ENCODE results near the gene MOCS1.

Gene MOCS1

DNA sequence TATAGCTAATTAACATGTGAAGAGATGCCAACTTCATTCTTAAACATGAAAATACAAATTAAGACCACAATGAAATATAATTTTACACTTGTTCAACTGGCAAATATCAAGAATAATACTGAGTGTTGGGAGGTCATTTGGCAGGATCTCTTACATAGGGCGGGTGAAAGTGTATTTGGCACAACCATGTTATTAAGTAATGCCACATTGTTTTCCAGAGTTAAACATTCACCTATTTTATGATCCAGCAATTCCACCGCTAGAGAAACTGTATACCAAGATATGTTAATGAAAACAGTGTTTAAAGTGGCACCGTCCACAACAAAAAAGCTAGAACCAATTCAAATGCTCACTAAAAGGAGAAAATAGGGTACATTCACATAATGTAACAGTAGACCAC, 14.1 kb downstream of the MOCS1 start:
- no peaks in the 10 kb centered on the region for H3K36me3 ChIP-seq (ENCODE audit: control insufficient read depth in 4 of 4, insufficient read depth in 4 of 4, low read length in 3 of 4)
- ChIA-PET CTCF (no interaction called here), POLR2A (no interaction called here)
- H3K27ac ChIP-seq (ENCODE audit: insufficient read depth in 1 of 2, low read depth in 1 of 2, low read length in 2 of 2, poor library complexity in 1 of 2, severe bottlenecking in 2 of 2): no peak overlapping the region
- H3K4me1 ChIP-seq (ENCODE audit: control extremely low read depth in 1 of 4, control insufficient read depth in 4 of 4, insufficient read depth in 4 of 4, low read length in 3 of 4): peaks cover 0 to 4% (median 0%) of the 10 kb centered on the region in 4 experiments
- H3K27me3 ChIP-seq (replicated peaks in 2 of 5; ENCODE audit: control insufficient read depth in 4 of 5, insufficient read depth in 5 of 5, low read length in 4 of 5): no peaks in the 10 kb centered on the region
- WGBS (ENCODE audit: insufficient coverage): no CpG with 5 or more reads among the region's 3 CpGs
- no peak for DNase-seq
- H3K9me3 ChIP-seq (ENCODE audit: control extremely low read depth in 1 of 5, control insufficient read depth in 4 of 5, insufficient read depth in 2 of 5, low read depth in 1 of 5, low read length in 4 of 5): no peaks in the 10 kb centered on the region
- no peak overlapping the region for H3K4me3 ChIP-seq (ENCODE audit: control insufficient read depth in 1 of 7, extremely low read depth in 1 of 7, insufficient read depth in 4 of 7, low read depth in 2 of 7, low read length in 6 of 7)

DNA sequence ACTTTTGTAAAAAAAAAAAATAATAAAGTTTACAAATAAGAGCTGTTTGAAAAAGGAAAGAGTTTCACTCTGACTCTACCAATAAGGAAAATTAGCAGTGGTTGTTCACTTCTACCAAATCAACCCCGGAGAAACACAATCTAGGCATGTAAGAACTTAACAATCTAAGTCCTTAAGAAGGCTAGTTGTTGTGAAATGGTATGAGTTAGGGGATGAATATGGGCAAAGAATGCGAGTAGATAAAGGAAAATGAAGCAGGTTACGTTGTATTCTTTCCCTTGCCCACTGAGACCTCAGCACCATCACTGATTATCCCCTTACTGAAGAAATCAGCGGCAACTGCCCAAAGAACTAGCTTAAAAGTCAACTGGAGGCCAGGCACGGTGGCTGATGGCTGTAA, 15.4 kb downstream of the MOCS1 start:
- no peak for DNase-seq
- peaks cover 0 to 4% (median 0%) of the 10 kb centered on the region in 4 experiments for H3K4me1 ChIP-seq (ENCODE audit: control extremely low read depth in 1 of 4, control insufficient read depth in 4 of 4, insufficient read depth in 4 of 4, low read length in 3 of 4)
- no peaks in the 10 kb centered on the region for H3K9me3 ChIP-seq (ENCODE audit: control extremely low read depth in 1 of 5, control insufficient read depth in 4 of 5, insufficient read depth in 2 of 5, low read depth in 1 of 5, low read length in 4 of 5)
- WGBS (ENCODE audit: insufficient coverage): 96% methylated on average over 3 of the region's 5 CpGs
- no peak overlapping the region for H3K4me3 ChIP-seq (ENCODE audit: control insufficient read depth in 1 of 7, extremely low read depth in 1 of 7, insufficient read depth in 4 of 7, low read depth in 2 of 7, low read length in 6 of 7)
- no peaks in the 10 kb centered on the region for H3K27me3 ChIP-seq (replicated peaks in 2 of 5; ENCODE audit: control insufficient read depth in 4 of 5, insufficient read depth in 5 of 5, low read length in 4 of 5)
- ChIA-PET POLR2A (no interaction called here), CTCF (no interaction called here)
- H3K36me3 ChIP-seq (ENCODE audit: control insufficient read depth in 4 of 4, insufficient read depth in 4 of 4, low read length in 3 of 4): no peaks in the 10 kb centered on the region
- H3K27ac ChIP-seq (ENCODE audit: insufficient read depth in 1 of 2, low read depth in 1 of 2, low read length in 2 of 2, poor library complexity in 1 of 2, severe bottlenecking in 2 of 2): no peak overlapping the region

DNA sequence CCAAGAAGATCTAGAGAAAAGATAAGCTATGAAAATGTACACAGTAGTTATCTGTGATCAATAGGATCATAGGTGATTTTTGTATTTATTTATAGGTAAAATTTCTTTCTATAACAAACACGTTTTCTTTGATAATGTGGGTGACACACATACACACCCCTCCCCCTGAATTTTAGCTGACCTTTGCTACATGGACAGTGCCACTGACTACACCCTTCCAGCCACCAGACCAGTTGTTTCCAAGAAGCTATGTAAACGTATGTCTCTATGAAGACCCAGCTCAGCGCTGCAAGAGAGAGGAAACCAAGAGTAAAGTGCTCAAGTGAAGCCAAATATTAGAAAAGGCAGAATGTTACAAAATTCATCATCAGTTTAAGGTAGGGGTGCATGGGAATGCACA, 16.3 kb downstream of the MOCS1 start:
- ChIA-PET POLR2A (no interaction called here), CTCF (no interaction called here)
- Histone ChIP-seq H3K27me3 (replicated peaks in 2 of 5; ENCODE audit: control insufficient read depth in 4 of 5, insufficient read depth in 5 of 5, low read length in 4 of 5) (no peaks in the 10 kb centered on the region), H3K27ac (ENCODE audit: insufficient read depth in 1 of 2, low read depth in 1 of 2, low read length in 2 of 2, poor library complexity in 1 of 2, severe bottlenecking in 2 of 2) (no peak overlapping the region), H3K4me3 (ENCODE audit: control insufficient read depth in 1 of 7, extremely low read depth in 1 of 7, insufficient read depth in 4 of 7, low read depth in 2 of 7, low read length in 6 of 7) (no peak overlapping the region), H3K36me3 (ENCODE audit: control insufficient read depth in 4 of 4, insufficient read depth in 4 of 4, low read length in 3 of 4) (no peaks in the 10 kb centered on the region), H3K4me1 (ENCODE audit: control extremely low read depth in 1 of 4, control insufficient read depth in 4 of 4, insufficient read depth in 4 of 4, low read length in 3 of 4) (no peaks in the 10 kb centered on the region), H3K9me3 (ENCODE audit: control extremely low read depth in 1 of 5, control insufficient read depth in 4 of 5, insufficient read depth in 2 of 5, low read depth in 1 of 5, low read length in 4 of 5) (peaks cover 0 to 4% (median 0%) of the 10 kb centered on the region in 5 experiments)
- 100% methylated on average over 1 of the region's 3 CpGs for WGBS (ENCODE audit: insufficient coverage)
- no peak for DNase-seq

DNA sequence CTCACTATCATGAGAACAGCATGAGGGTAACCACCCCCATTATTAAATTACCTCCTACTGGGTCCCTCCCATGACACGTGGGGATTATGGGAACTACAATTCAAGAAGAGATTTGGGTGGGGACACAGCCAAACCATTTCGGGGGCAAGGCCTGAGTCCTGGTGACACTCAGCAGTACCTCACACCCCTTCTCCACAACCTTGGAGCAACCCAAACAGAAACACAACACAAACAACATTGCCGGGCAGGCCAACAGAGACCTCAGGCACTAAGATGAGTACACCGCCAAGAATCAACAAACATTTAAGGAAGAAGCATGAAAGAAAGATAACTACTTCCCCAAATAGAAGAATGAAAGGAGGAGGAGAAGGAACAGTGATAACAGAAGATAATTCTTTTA, 16.9 kb downstream of the MOCS1 start:
- no peak for DNase-seq
- H3K36me3 ChIP-seq (ENCODE audit: control insufficient read depth in 4 of 4, insufficient read depth in 4 of 4, low read length in 3 of 4): no peaks in the 10 kb centered on the region
- H3K27me3 ChIP-seq (replicated peaks in 2 of 5; ENCODE audit: control insufficient read depth in 4 of 5, insufficient read depth in 5 of 5, low read length in 4 of 5): no peaks in the 10 kb centered on the region
- H3K9me3 ChIP-seq (ENCODE audit: control extremely low read depth in 1 of 5, control insufficient read depth in 4 of 5, insufficient read depth in 2 of 5, low read depth in 1 of 5, low read length in 4 of 5): peaks cover 0 to 4% (median 0%) of the 10 kb centered on the region in 5 experiments
- H3K4me1 ChIP-seq (ENCODE audit: control extremely low read depth in 1 of 4, control insufficient read depth in 4 of 4, insufficient read depth in 4 of 4, low read length in 3 of 4): no peaks in the 10 kb centered on the region
- POLR2A ChIA-PET: no interaction called here
- H3K4me3 ChIP-seq (ENCODE audit: control insufficient read depth in 1 of 7, extremely low read depth in 1 of 7, insufficient read depth in 4 of 7, low read depth in 2 of 7, low read length in 6 of 7): no peak overlapping the region
- WGBS (ENCODE audit: insufficient coverage): no CpG with 5 or more reads among the region's 4 CpGs
- CTCF ChIA-PET: no interaction called here
- H3K27ac ChIP-seq (ENCODE audit: insufficient read depth in 1 of 2, low read depth in 1 of 2, low read length in 2 of 2, poor library complexity in 1 of 2, severe bottlenecking in 2 of 2): no peak overlapping the region

- ChIA-PET CTCF (interaction anchor here (1.1 kb wide), 1 partner anchor 9 kb away, joined by 3 read pairs; no protein-coding TSS in a partner anchor), POLR2A (no interaction called here)
- no peak for DNase-seq
- H3K27me3 ChIP-seq (replicated peaks in 2 of 5; ENCODE audit: control insufficient read depth in 4 of 5, insufficient read depth in 5 of 5, low read length in 4 of 5): no peaks in the 10 kb centered on the region
- no peak overlapping the region for H3K4me3 ChIP-seq (ENCODE audit: control insufficient read depth in 1 of 7, extremely low read depth in 1 of 7, insufficient read depth in 4 of 7, low read depth in 2 of 7, low read length in 6 of 7)
- no peak overlapping the region for H3K27ac ChIP-seq (ENCODE audit: insufficient read depth in 1 of 2, low read depth in 1 of 2, low read length in 2 of 2, poor library complexity in 1 of 2, severe bottlenecking in 2 of 2)
- H3K36me3 ChIP-seq (ENCODE audit: control insufficient read depth in 4 of 4, insufficient read depth in 4 of 4, low read length in 3 of 4): no peaks in the 10 kb centered on the region
- no peaks in the 10 kb centered on the region for H3K4me1 ChIP-seq (ENCODE audit: control extremely low read depth in 1 of 4, control insufficient read depth in 4 of 4, insufficient read depth in 4 of 4, low read length in 3 of 4)
- 93% methylated on average over 3 of the region's 5 CpGs for WGBS (ENCODE audit: insufficient coverage)
- H3K9me3 ChIP-seq (ENCODE audit: control extremely low read depth in 1 of 5, control insufficient read depth in 4 of 5, insufficient read depth in 2 of 5, low read depth in 1 of 5, low read length in 4 of 5): peaks cover 0 to 4% (median 0%) of the 10 kb centered on the region in 5 experiments
Measured at GRCh38 chr6:39915866-39916265, 18.4 kb downstream of the MOCS1 start.

DNA sequence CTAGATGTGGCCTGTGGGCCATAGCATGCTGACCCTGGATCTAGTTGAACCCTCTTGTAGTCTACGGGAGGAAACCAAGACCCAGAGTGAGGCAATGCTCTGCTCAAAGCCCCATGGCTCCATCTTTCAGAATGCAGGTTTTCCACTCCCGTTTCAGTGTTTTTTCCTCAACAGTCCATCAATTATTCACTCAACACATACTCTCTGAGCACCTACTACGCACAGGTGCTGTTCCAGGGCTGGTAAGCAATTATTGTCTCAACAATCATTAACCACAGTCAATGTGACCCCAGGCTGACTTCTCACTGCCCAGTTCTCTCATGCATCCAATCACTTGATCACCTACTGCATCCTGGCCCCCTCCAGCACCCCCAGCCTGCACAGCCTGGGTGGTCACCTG, 20.0 kb downstream of the MOCS1 start:
- ChIA-PET CTCF (no interaction called here), POLR2A (no interaction called here)
- Histone ChIP-seq H3K9me3 (ENCODE audit: control extremely low read depth in 1 of 5, control insufficient read depth in 4 of 5, insufficient read depth in 2 of 5, low read depth in 1 of 5, low read length in 4 of 5) (peaks cover 0 to 4% (median 0%) of the 10 kb centered on the region in 5 experiments), H3K27me3 (replicated peaks in 2 of 5; ENCODE audit: control insufficient read depth in 4 of 5, insufficient read depth in 5 of 5, low read length in 4 of 5) (no peaks in the 10 kb centered on the region), H3K27ac (ENCODE audit: insufficient read depth in 1 of 2, low read depth in 1 of 2, low read length in 2 of 2, poor library complexity in 1 of 2, severe bottlenecking in 2 of 2) (no peak overlapping the region), H3K36me3 (ENCODE audit: control insufficient read depth in 4 of 4, insufficient read depth in 4 of 4, low read length in 3 of 4) (no peaks in the 10 kb centered on the region), H3K4me1 (ENCODE audit: control extremely low read depth in 1 of 4, control insufficient read depth in 4 of 4, insufficient read depth in 4 of 4, low read length in 3 of 4) (no peaks in the 10 kb centered on the region), H3K4me3 (ENCODE audit: control insufficient read depth in 1 of 7, extremely low read depth in 1 of 7, insufficient read depth in 4 of 7, low read depth in 2 of 7, low read length in 6 of 7) (no peak overlapping the region)
- 97% methylated on average over 3 of the region's 3 CpGs for WGBS (ENCODE audit: insufficient coverage)
- DNase-seq: no peak

GRCh38 chr6:39913391-39913916, 20.8 kb downstream of the MOCS1 start:
- H3K4me1 ChIP-seq (ENCODE audit: control extremely low read depth in 1 of 4, control insufficient read depth in 4 of 4, insufficient read depth in 4 of 4, low read length in 3 of 4): no peaks in the 10 kb centered on the region
- CTCF ChIA-PET: no interaction called here
- POLR2A ChIA-PET: no interaction called here
- WGBS (ENCODE audit: insufficient coverage): 99% methylated on average over 9 of the region's 12 CpGs
- DNase-seq: no peak
- H3K27ac ChIP-seq (ENCODE audit: insufficient read depth in 1 of 2, low read depth in 1 of 2, low read length in 2 of 2, poor library complexity in 1 of 2, severe bottlenecking in 2 of 2): no peak overlapping the region
- peaks cover 0 to 4% (median 0%) of the 10 kb centered on the region in 5 experiments for H3K9me3 ChIP-seq (ENCODE audit: control extremely low read depth in 1 of 5, control insufficient read depth in 4 of 5, insufficient read depth in 2 of 5, low read depth in 1 of 5, low read length in 4 of 5)
- H3K36me3 ChIP-seq (ENCODE audit: control insufficient read depth in 4 of 4, insufficient read depth in 4 of 4, low read length in 3 of 4): no peaks in the 10 kb centered on the region
- no peaks in the 10 kb centered on the region for H3K27me3 ChIP-seq (replicated peaks in 2 of 5; ENCODE audit: control insufficient read depth in 4 of 5, insufficient read depth in 5 of 5, low read length in 4 of 5)
- no peak overlapping the region for H3K4me3 ChIP-seq (ENCODE audit: control insufficient read depth in 1 of 7, extremely low read depth in 1 of 7, insufficient read depth in 4 of 7, low read depth in 2 of 7, low read length in 6 of 7)

Measured in common myeloid progenitor, CD34-positive (primary cell).